ENCODE data around the gene MESP2.

Gene MESP2

DNA sequence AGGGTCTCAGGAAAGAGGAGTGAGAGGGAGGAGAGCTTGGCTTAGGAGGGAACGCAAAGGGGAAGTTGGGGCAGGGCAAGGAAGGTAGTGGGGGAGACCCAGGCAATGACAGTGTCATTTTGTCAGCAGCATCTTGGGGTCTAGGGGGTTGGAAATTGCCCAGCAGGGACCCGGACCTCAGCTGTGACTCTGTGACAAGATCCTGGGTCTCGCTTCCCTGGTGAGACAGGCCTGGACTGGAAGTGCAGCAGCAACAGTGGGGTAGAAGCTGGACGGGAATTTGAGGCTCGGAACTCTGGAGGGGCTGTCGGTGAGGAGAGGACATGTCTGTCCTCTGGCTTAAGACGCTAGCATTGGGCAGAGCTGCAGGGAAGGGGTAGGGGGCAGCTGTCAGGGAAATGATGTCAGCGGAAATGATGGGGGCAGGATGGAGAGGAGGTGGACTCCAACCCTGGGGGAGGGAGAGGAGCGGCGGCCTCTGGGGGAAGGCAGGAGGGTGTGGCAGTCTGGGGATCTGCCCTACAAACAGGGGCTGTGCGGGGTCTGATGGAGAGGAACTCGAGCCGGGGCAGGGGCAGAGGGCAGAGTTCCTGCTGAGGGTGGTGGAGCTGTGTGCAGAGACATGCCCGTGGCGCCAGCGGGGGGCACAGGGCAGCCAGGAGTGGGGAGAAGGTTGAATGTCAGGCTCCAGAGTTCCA, 26.2 kb downstream of the MESP2 start:
- DNase-seq (ENCODE audit: low spot score), result no peak

GRCh38 chr15:89802986-89803824, 27.1 kb downstream of the MESP2 start:
- no peak for DNase-seq (ENCODE audit: low spot score)

GRCh38 chr15:89803941-89804800, 28.0 kb downstream of the MESP2 start:
- DNase-seq (ENCODE audit: low spot score), result peak; percentile 81

- peak; percentile 35 for DNase-seq (ENCODE audit: low spot score)
These were observed 29.4 kb downstream of the MESP2 start for GRCh38 chr15:89805241-89806209.

DNA sequence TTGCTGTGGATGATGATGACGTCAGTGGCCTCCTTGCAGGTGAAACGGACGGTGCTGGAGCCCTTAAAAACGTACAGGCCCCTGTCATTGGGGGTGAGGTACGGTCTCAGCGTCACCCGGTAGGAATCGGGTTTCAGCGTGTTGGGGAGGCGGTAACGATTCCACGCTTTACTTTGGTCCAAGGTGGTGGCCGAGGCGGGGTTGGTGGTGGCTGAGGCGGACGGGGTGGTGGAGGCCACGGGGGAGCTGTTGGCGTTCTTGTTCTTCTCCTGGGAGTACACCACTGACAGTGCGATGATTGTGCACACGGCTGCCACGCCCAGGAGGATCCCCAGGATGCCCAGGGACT, 30.1 kb downstream of the MESP2 start:
- DNase-seq (ENCODE audit: low spot score), result no peak

DNA sequence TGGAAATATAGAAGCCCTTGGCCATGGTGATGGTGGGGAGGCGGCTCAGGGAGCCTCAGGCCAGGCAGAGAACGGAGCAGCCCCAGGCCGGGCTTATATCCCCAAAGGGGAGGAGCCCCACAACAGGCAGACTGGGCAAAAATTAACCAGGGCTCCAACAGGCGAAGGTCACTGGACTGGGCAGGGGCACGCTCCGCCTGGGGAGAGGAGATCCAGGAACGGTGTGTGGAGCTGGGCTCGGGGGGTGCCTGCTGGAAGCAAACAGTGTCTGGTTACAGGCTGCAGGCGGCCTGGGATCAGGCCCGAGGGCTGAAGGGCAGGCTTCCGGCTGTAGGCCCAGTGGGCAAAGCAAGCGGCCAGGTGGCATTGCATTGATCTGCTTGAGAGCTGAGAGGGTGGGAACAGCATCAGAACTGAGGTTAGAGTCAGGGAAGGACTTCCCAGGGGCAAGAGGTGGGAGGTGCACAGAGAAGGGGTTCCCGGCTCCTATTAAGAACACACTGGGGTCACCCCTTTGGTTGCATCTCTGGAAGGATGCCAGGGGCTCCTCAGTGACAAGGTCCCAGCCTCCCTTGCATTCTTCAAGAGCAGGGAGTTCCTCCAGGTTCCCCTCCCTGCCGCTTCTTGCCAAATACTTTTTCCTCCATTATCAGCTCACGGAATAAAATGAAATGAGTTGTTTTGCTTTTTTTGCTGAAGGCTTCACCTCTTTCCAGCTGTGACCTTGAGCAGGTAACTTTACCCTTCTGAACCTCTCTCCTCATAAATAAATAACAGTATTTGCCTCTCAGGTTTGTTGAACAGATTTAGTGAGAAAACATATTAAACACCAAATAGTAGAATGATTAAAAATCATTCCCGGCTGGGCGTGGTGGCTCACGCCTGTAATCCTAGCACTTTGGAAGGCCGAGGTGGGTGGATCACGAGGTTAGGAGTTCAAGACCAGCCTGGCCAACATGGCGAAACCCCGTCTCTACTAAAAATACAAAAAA, 30.7 kb downstream of the MESP2 start:
- DNase-seq (ENCODE audit: low spot score), result peak; percentile 55

- no peak for DNase-seq (ENCODE audit: low spot score)
These were observed 31.6 kb downstream of the MESP2 start for GRCh38 chr15:89807689-89808088.

GRCh38 chr15:89808160-89808870, 32.2 kb downstream of the MESP2 start:
- DNase-seq (ENCODE audit: low spot score), result no peak

- no peak for DNase-seq (ENCODE audit: low spot score)
These were observed 33.1 kb downstream of the MESP2 start for GRCh38 chr15:89809093-89809786.

DNA sequence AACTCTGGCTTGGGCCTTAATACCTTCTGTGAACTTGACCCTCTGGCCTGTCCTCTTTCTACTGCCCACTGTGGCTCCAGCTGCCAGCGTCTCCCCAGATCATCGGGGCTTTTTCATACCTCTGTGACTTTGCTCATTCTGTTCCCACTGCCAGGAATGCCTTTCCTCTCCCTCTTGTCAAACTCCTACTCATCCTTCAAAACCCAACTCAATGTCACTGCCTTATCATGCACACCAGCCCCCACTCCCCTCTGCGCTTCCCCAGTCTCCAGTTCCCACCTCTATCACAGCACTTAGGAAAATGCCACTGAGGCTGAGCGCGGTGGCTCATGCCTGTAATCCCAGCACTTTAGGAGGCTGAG, 33.6 kb downstream of the MESP2 start:
- no peak for DNase-seq (ENCODE audit: low spot score)

DNA sequence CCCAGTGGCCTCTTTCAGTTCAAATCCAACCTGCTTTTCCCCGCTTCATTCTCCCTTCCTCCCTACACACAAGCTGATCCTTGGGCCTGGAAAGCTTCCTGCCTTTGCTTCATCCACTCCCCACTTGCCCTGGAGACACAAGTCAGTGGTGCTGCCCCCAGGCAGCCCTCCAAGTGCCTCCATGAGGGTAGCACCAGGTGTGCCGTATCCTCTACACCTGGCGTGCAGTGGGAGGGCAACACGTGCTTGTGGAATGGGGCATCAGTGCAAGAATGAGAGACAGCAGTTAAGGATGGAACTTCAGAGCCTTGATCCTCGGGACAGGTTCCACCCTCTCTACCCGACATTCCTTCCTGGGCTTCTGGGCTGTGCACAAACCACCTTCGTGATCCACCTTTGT, 34.7 kb downstream of the MESP2 start:
- DNase-seq (ENCODE audit: low spot score), result no peak

DNA sequence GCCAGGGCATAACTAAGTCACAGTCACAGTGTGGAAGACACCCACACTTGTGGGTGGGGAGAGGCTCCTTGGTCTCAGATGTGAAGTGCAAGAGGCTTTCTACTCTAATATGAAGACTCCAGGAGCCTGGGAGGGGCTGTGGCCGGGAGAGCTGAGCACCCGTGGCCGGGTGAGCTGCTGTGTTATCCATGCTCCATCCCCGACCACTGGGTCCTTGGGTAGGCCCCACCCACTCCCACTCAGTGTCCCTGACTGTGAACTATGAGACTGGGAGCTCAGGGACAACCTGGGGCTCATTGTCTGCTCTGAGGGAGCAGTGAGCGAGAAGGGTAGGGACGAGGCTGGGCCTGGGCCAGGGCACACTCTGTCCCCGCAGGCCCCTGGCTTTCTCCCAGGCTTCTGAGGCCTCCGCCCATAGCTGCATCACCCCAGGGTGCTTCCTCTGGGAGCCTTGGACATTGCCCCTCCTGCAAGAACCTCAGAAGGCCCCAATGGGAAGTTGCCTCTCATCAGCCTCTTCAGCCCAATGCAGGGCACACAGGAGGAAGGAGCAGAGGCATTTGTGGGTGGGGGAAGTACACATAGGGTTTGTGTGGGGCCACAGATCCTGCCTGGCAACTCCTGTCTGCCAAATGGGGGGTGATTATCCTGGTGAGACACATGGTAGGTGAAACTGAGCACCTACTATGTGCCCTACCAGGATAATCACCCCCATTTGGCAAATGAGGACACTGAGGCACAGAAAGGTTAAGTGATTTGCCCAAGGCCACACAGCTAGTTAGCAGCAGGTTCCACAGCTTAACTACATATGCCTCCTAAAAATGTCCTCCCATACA, 36.1 kb downstream of the MESP2 start:
- peak; percentile 33 for DNase-seq (ENCODE audit: low spot score)

GRCh38 chr15:89812847-89813320, 36.8 kb downstream of the MESP2 start:
- no peak for DNase-seq (ENCODE audit: low spot score)

GRCh38 chr15:89813381-89814111, 37.4 kb downstream of the MESP2 start:
- no peak for DNase-seq (ENCODE audit: low spot score)

GRCh38 chr15:89814112-89814742, 38.1 kb downstream of the MESP2 start:
- DNase-seq (ENCODE audit: low spot score), result no peak

DNA sequence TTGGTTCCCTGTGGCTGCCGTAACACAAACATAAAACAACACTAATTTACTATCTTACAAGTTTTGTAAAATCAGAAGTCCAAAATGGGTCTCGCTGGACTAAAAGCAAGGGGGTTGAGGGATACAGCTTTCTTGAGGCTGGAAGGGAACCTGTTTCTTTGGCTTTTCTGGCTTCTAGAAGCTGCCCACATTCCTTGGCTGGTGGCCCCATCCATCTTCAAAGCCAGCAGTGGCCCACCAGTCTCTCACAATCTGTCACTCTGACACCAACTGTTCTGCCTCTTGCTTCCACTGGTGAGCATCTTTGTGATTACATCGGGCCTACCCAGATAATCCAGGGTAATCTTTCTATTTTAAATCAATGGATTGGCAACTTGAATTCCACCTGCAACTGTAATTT, 39.6 kb downstream of the MESP2 start:
- no peak for DNase-seq (ENCODE audit: low spot score)
